SIG-M5 (cell line): ENCODE data around the gene FSD1L.
"Not testable (repeated sequence)": the region's sequence is repeated elsewhere in the genome, so short reads cannot be mapped to it uniquely, and the experiment has no call there.

Experiments
- DNase-seq: peaks from one replicate; lab custom pipeline; 2025; lab: John Stamatoyannopoulos, UW

FSD1L gene

GRCh38 chr9:105484226-105484625, 36.4 kb downstream of the FSD1L start:
- no peak for DNase-seq

GRCh38 chr9:105485131-105485530, 37.3 kb downstream of the FSD1L start:
- DNase-seq: no peak

- no peak for DNase-seq
Observed at GRCh38 chr9:105496826-105497225, 49.0 kb downstream of the FSD1L start.

DNA sequence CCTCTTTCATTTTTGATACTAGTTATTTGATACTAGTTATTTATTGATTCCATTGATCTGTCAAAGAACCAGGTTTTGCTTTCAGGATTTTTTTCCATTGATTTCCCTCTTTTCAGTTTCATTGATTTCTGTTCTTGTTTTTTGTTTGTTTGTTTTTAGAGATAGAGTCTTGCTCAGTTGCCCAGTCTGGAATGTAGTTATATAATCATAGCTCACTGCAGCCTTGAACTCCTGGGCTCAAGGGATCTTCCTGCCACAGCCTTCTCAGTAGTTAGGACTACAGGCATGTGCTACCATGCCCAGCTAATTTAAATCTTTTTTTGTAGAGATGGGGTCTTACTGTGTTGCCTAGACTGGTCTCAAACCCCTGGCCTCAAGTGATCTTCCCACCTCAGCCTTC, 49.9 kb downstream of the FSD1L start:
- no peak for DNase-seq

GRCh38 chr9:105500108-105500766, 52.4 kb downstream of the FSD1L start:
- peak; percentile 28 for DNase-seq

GRCh38 chr9:105501414-105501813, 53.6 kb downstream of the FSD1L start:
- no peak for DNase-seq

DNA sequence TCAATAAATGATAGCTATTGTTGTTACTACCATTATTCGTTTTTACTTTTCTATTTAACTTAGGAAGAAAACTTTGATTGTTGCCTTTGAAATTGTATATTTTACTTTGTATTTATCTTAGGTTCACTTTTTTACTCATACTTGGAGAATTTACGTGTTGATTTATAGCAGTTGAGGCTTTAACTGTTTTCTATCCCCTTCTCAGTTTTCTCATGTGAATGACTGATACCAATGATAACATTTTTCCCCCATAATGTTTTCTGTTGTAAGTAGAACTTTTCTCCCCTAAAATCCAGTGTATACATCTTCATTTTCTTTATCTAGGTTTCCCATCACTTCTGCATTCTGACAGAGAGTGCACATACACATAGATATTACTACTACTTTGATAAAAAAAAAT, 54.4 kb downstream of the FSD1L start:
- no peak for DNase-seq

- DNase-seq: no peak
Observed at GRCh38 chr9:105503881-105504280, 56.0 kb downstream of the FSD1L start.

GRCh38 chr9:105507096-105507790, 59.4 kb downstream of the FSD1L start:
- no peak for DNase-seq

DNA sequence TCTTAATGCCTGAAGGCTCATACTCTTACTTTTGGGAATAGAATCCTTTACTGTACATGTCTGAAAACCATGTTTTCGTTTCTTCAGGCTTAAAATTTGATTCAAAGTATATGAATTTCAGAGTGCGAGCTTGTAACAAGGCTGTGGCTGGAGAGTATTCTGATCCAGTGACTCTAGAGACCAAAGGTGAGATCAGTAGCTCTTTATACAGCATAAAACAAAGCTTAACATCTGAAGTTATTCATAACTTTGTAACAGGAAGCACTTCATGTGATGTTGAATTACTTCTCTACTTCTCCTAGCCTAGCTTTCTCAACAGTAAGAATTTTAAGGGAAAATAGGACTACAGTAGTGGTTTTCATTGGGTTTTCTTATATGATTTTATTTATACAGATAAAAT, 60.7 kb downstream of the FSD1L start:
- no peak for DNase-seq

DNA sequence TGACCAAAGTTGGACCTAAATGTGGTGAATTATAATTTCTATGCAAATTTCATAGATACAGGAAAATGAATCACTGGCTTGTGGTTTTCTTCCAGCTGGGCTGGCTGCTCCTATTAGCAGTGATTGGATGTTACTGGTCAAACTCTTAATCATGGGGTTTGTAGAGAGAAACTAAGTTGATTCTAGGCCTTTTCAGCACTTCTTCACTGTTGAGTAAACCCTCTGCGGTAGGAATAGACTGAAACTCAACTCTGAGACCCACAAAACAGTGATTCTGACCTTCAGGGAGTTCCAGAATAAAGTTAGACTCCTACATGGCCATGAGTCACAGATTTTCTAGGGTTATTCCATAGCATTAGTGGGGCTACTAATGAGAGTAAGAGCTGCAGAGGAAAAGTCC, 62.2 kb downstream of the FSD1L start:
- no peak for DNase-seq

GRCh38 chr9:105511446-105511845, 63.6 kb downstream of the FSD1L start:
- no peak for DNase-seq

DNA sequence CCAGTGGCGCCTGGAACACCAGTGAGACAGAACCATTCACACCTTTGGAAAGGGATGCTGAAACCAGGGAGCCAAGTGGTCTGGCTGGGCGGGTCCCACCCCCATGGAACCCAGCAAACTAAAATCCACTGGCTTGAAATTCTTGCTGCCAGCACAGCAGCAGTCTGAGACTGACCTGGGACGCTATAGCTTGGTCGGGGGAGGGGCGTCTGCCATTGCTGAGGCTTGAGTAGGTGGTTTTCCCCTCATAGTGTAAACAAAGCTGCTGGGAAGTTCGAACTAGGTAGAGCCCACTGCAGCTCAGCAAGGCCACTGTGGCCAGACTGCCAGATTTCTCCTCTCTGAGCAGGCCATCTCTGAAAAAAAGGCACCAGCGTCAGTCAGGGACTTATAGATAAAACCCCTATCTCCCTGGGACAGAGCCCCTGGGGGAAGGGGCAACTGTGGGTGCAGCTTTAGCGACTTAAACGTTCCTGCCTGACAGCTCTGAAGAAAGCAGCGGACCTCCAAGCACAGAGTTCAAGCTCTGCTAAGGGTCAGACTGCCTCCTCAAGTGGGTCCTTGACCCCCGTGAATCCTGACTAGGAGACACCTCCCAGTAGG, 68.1 kb downstream of the FSD1L start:
- DNase-seq: no peak

DNA sequence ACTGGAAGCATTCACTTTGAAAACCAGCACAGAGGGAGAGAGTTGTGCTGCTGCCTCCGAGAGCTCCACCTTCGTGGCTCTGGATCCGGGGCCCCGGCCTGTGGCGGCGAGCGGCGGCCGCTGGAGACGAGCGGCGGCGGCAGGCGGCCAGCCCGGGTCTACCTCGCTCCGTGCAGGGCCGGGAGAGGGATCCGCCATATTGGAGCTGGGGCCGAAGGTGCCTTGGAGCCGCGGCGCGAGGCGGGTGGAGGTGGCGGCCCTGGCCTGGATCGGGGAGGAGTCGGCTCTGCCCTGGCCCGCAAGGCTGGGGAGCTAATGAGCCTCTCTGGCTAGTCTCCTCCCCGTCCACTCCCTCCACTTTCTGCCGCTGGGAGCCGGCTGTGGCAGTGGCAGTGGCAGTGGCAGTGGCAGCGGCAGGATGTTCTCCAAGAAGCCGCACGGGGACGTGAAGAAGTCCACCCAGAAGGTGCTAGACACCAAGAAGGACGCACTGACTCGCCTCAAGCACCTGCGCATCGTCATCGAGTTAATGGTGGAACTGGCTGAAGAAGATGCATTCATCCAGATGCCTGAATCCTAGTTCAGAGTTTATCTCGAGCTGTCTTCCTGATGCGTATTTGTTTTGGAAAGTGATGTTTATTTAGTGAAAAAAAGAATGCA, 72.0 kb downstream of the FSD1L start:
- not testable (repeated sequence) for DNase-seq

- DNase-seq: not testable (repeated sequence)
Observed at GRCh38 chr9:105520992-105521391, 73.2 kb downstream of the FSD1L start.

- not testable (repeated sequence) for DNase-seq
Observed at GRCh38 chr9:105522618-105523385, 75.0 kb downstream of the FSD1L start.

DNA sequence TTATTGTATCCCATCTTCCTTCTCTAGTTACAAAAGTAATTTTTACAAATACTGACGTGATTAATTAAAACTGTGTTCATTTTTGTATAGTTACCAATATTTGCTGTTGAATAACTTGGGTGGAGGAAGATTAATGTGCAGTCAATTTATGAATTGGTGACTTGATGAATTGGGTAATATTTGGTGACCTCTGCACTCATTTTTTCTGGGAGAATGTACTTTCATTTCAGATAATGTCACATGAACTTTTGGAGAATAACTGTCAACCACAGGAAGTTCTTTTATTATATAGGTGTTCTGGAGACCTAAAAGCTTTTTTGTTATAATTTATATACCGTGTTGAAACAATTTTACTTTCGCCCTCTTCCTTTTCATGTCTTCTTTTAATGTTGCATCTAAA, 83.7 kb downstream of the FSD1L start:
- no peak for DNase-seq

GRCh38 chr9:105535920-105536668, 88.3 kb downstream of the FSD1L start:
- no peak for DNase-seq

DNA sequence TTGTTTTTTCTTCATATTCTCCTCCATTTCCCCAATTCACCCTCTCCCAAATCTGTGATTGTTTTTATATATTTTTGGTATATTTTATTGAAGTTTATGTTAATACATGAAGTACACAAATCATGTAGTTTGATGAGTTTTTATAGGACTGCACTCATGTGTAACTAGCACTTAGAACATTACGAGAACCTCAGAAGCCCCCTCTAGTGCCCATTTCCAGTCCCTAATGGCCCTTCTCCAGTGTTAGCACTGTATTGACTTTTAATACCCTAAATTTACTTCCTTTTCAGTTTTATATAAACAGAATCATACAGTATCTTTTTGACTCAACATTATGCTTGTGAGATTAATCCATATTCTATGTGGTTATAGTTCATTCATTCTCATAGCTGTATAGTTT, 91.6 kb downstream of the FSD1L start:
- no peak for DNase-seq

DNA sequence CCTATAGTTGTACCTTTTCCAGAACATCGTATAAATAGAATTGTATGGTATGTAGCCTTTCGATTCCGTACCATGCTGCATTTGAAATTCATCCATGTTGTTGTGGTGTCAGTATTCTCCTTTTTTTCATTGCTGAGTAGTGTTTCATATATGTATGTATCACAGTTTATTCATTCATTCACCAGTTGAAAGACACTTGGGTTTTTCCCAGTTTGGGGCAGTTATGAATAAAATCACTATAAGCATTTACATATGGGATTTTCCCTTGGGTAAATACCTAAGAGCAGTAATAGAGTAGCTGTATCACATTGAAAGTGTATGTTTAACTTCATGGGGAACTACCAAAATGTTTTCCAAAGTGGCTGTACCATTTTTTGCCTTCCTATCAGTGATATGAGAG, 94.0 kb downstream of the FSD1L start:
- DNase-seq: no peak

DNA sequence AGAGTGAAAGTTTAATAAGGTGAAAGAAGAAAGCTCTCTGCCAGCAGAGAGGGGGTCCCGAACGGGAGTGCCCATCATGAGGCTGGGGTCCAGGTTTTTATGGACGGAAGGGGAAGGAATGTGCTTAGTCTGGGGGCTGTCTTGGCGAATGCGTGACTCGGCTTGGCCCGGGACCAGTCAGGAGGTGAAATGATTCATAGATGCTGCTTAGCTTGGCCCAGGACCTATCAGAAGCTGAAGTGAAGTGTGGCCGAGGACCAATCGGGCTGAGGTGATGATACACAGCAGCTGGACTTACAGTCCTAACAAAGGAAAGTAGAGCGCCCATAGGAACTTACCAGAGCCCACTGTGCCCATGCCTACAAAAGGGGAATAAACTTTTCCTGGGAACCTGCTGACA, 106.2 kb downstream of the FSD1L start:
- DNase-seq: no peak
